Measurements from ENCODE around the gene STX11. TPM values are rescaled to one million over a fixed set of nuclear protein-coding genes. Genes with fewer than 3 reads are reported as not detected.

The STX11 gene
- polyA plus RNA-seq, 1 donor (not counting 4 experiments of a cell fraction or from before 2014, with no cell fraction given), result 0.28 TPM

- Histone ChIP-seq H3K27me3 (ENCODE audit: control insufficient read depth, extremely low read depth, insufficient read depth, low read length) (no peaks in the 10 kb centered on the region), H3K4me3 (ENCODE audit: control insufficient read depth in 2 of 3, extremely low read depth in 1 of 3, insufficient read depth in 2 of 3, low read depth in 1 of 3, low read length in 3 of 3) (no peak overlapping the region), H4K20me1 (ENCODE audit: control insufficient read depth, extremely low read depth, insufficient read depth, low read length) (no peaks in the 10 kb centered on the region), H3K79me2 (ENCODE audit: control insufficient read depth, insufficient read depth, low read length) (no peaks in the 10 kb centered on the region), H3K27ac (ENCODE audit: control insufficient read depth, insufficient read depth, low read length) (no peak overlapping the region), H3K4me1 (ENCODE audit: control insufficient read depth, extremely low read depth, insufficient read depth, low read length) (peaks cover 6% of the 10 kb centered on the region), H3K9me3 (ENCODE audit: control insufficient read depth, low read depth, low read length) (no peaks in the 10 kb centered on the region), H3K36me3 (ENCODE audit: control insufficient read depth in 2 of 2, extremely low read depth in 1 of 2, insufficient read depth in 2 of 2, low read length in 2 of 2) (no peaks in the 10 kb centered on the region), H3K9ac (ENCODE audit: control insufficient read depth, extremely low read depth, insufficient read depth, low read length) (no peak overlapping the region), H3K9me1 (ENCODE audit: control insufficient read depth, extremely low read depth, insufficient read depth, low read length) (no peaks in the 10 kb centered on the region), H2AFZ (ENCODE audit: control insufficient read depth, low read length) (no peak overlapping the region), H3K4me2 (ENCODE audit: control insufficient read depth, extremely low read depth, insufficient read depth, low read depth, low read length) (no peak overlapping the region)
- DNase-seq (ENCODE audit: low read depth, low spot score) (no peak), FAIRE-seq (no peak)
- dilution Hi-C loops (cut with MboI; ENCODE audit: extremely low pct_ligation_motif_present, low sequenced_read_pairs), result no loop called here
- no peak for TF ChIP-seq CTCF (optimal IDR thresholded peaks at IDR 0.05 in 1 of 3, IDR thresholded peaks at IDR 0.05 in 1 of 3, conservative IDR thresholded peaks at IDR 0.05 in 1 of 3; ENCODE audit: extremely low read depth in 1 of 3, insufficient read depth in 2 of 3, low read length in 3 of 3)
- no peak for TF ChIP-seq EZH2 (IDR thresholded peaks at IDR 0.05; ENCODE audit: low read length)
Measured at GRCh38 chr6:144152334-144152900, 2.1 kb downstream of the STX11 start.

GRCh38 chr6:144153260-144153659 lies 2.9 kb downstream of the STX11 start:
- Histone ChIP-seq H3K27me3 (ENCODE audit: control insufficient read depth, extremely low read depth, insufficient read depth, low read length) (no peaks in the 10 kb centered on the region), H3K9ac (ENCODE audit: control insufficient read depth, extremely low read depth, insufficient read depth, low read length) (no peak overlapping the region), H3K4me1 (ENCODE audit: control insufficient read depth, extremely low read depth, insufficient read depth, low read length) (peaks cover 10% of the 10 kb centered on the region), H3K27ac (ENCODE audit: control insufficient read depth, insufficient read depth, low read length) (no peak overlapping the region), H3K9me1 (ENCODE audit: control insufficient read depth, extremely low read depth, insufficient read depth, low read length) (no peaks in the 10 kb centered on the region), H3K9me3 (ENCODE audit: control insufficient read depth, low read depth, low read length) (no peaks in the 10 kb centered on the region), H3K4me3 (ENCODE audit: control insufficient read depth in 2 of 3, extremely low read depth in 1 of 3, insufficient read depth in 2 of 3, low read depth in 1 of 3, low read length in 3 of 3) (no peak overlapping the region), H4K20me1 (ENCODE audit: control insufficient read depth, extremely low read depth, insufficient read depth, low read length) (no peaks in the 10 kb centered on the region), H3K79me2 (ENCODE audit: control insufficient read depth, insufficient read depth, low read length) (no peaks in the 10 kb centered on the region), H3K4me2 (ENCODE audit: control insufficient read depth, extremely low read depth, insufficient read depth, low read depth, low read length) (no peak overlapping the region), H2AFZ (ENCODE audit: control insufficient read depth, low read length) (no peak overlapping the region), H3K36me3 (ENCODE audit: control insufficient read depth in 2 of 2, extremely low read depth in 1 of 2, insufficient read depth in 2 of 2, low read length in 2 of 2) (no peaks in the 10 kb centered on the region)
- DNase-seq (ENCODE audit: low read depth, low spot score) (no peak), FAIRE-seq (no peak)
- dilution Hi-C loops (cut with MboI; ENCODE audit: extremely low pct_ligation_motif_present, low sequenced_read_pairs), result no loop called here
- TF ChIP-seq EZH2 (IDR thresholded peaks at IDR 0.05; ENCODE audit: low read length), result no peak
- TF ChIP-seq CTCF (optimal IDR thresholded peaks at IDR 0.05 in 1 of 3, IDR thresholded peaks at IDR 0.05 in 1 of 3, conservative IDR thresholded peaks at IDR 0.05 in 1 of 3; ENCODE audit: extremely low read depth in 1 of 3, insufficient read depth in 2 of 3, low read length in 3 of 3), result no peak

All from keratinocyte (primary cell).